T-helper 22 cell (primary cell): Measurements from ENCODE around the gene KLHL14.
"Not testable (repeated sequence)": the region's sequence is repeated elsewhere in the genome, so short reads cannot be mapped to it uniquely, and the experiment has no call there.

Experiments
- DNase-seq: peaks from one replicate; pipeline ENCODE4 v3.0.0-alpha.2; 2020; ENCODE audit warnings: low read depth

KLHL14 gene

DNA sequence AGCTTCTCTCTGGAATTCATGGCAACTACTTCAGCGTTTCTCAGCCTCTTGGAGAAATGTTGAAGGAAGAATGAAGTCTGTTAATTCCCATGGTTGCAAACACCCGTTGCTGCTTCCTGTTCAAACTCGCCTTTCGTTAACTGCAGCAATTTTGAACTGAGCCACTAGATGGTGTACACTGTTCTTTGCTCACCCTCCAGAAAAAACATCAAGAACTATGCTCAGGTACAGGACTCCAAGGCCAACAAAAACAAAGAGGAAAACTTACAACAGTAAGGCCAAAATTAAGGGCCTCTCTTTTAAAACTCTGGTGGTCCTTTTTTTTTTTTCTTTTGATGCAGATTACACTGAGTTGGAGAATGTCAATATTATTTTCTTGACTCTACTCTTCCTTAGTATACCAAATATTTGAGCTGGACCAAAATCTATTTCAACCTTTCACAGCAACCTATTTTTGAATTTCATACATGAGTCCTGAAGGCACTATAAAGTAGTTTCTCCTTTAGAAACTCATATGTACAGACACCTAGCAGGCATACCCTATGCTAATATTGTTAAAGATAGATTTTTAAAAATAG is 58.2 kb downstream of the KLHL14 start:
- no peak for DNase-seq

DNA sequence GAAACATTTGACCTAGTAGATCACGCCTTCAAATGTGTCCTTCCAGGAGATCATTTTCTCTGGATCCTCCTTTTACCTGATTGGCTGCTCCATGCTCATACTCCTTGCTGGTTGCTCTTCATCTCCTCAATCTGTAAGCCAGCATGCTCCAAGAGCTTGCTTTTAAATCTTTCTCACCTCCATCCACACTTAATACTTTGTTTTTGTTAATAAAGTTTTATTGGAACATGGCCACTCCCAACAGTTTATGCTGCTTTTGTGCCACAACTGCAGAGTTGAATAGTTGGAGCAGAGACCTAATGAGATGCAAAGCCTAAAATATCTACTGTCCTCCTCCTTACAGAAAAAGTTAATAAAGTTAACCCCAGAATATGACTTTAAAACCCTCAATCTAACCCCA is 60.0 kb downstream of the KLHL14 start:
- no peak for DNase-seq

DNA sequence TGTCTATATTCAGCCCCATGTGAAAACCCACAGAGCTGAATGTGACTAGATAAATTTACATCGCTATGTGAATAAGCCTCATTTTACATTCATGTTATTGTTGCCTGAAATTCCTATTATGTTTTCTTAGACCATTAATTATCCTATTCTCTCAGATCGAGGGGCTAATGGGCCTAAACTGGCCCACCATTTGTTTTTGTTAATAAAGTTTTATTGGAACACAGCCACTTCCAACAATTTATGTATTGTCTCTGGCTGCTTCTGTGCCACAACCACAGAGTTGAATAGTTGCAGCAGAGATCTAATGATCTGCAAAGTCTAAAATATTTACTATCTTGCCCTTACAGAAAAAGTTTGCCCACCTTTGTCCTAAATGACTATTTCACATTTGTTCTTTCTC is 61.0 kb downstream of the KLHL14 start:
- DNase-seq: no peak

DNA sequence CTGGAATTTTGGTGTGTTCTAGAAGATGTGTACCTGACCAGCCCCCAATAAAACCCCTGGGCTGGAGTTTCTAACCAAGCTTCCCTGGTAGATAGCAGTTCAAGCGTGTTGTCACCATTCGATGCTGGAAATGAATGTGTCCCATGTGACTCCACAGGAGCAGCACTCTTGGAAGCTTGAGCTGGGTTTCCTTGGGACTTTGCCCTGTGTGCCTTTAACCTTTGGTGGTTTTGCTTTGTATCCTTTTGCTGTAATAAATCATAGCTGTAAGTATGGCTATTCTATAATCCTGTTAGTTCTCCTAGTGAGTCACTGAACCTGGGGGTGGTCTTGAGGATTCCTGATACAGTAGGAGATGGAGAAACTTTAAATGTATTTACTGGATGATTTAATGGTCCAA is 65.2 kb downstream of the KLHL14 start:
- no peak for DNase-seq

DNA sequence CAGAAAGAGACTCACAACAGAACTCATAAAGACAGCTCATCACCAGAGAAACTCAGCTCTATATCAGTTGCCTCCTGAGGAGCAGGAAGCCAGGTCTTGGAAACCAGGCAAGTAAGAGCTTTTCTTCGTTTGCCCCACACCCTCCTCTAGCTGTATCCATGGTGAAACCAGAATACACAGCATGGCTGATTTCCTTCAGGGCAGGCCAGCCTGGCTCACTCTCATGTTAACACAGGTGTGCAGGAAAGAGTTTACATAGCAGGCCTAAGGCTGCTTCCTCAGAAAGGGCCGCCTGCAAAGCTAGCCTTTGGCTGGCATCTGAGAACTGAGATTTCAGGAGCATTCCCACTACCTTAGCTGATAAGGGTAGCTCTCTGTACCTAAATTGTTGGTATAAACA is 65.7 kb downstream of the KLHL14 start:
- DNase-seq: no peak

DNA sequence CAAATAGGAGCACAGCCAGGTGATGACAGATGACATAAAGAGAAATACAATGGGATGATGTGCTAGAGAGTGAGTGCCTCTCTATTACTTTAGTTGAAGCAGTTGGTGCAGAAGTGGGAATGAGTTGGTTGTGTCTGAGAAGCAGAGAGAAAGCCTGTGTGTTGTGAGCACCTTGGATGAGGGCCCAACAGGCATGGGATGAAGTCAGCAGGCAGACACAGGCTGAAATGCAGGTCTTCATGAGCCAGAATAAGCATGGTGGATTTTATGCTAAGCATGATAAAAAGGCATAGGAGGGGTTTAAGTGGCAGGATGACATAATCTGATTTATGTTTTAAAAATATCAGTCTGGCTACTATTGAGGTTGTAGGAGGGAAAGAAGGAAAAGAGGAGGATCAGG is 71.5 kb downstream of the KLHL14 start:
- DNase-seq: no peak

DNA sequence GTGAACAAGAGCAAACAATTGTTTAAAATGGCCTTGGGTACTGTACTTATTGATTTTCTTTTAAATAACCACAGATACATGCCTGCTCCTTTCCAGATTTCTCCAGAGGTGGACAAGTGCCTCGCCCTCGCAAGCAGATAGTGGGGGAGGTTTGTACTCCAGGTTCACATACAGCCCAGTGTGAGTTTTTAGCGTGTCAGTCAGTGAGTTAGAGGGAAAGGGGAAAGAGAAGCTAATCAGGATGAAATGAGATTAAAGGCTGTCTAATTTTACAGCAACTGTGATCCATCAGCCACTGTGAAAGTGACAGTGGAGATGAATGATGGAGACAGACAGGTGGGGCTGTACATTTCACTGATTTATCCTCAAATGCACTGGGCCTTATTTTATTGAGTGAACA is 74.7 kb downstream of the KLHL14 start:
- DNase-seq: no peak

DNA sequence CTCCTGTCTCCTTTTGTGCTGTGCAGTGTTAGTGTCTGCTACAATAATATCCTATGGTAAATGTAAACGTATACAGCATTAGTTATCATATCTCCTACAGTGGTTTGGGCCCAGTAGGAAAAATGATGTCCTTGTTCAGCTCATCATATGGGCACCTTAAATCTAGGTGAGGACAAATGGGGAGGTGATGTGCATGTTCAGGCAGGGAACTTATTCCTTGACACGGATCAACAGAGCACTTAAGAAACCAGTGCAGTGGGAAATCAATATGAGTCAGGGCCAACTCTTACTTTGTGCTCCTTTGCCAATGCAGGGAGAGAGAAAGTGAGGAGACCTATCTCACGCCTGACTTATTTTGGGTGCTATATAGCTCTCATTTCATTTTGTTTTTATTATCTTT is 76.4 kb downstream of the KLHL14 start:
- no peak for DNase-seq

DNA sequence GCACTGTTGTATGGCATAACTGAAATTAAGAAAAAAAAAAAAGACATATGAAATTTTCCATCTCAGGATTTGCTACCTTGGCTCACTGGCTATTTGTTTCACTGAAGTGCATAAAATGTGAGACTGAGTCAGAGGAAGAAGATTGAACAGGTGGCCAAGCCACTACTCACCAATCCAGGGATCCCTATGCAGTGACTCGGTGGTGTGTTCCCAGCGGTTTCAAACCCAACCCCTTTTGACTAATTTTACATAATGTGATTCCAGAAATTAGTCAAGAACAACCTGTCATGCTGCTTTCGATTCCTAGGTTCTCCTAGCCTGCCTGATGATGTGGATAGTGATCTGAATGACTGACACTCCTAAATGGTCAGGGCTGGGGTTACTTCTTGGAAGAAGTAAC is 77.3 kb downstream of the KLHL14 start:
- no peak for DNase-seq

DNA sequence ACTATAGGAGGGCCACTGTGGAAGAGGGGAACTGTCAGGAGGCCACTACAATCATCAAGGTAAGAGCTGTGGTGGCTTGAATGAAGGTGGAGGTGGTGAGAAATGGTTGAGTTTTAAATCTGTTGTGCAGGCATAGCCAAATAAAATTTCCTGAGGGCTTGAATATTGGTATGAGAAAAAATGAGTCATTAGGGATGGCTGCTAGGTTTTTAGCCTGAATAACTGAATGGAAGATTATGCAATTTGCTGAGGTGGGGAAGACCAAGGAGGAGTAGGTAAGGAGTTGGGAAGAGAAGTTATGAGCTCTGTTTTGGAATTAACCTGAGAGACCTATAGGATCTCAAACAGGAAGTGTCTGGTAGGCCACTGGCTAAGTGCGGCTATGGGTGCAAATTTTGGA is 84.0 kb downstream of the KLHL14 start:
- no peak for DNase-seq

DNA sequence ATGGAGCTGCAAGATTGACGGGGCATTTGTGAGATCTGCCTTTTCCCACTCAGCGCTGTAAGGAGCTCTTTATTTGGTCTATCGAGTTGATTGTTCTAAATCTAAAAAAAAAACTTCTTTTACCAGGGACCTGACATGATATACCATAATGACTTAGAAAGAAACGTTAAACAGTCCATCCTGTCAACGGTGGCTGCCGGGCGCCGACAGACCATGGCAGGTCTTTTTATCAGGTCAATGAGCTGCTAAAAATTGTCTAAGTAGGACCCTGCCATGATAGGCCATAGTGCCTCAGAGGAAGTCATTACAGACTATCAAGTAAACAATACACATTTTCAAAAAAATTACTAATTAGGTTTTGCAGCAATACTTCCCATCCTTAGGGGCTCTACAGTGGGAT is 87.9 kb downstream of the KLHL14 start:
- no peak for DNase-seq

DNA sequence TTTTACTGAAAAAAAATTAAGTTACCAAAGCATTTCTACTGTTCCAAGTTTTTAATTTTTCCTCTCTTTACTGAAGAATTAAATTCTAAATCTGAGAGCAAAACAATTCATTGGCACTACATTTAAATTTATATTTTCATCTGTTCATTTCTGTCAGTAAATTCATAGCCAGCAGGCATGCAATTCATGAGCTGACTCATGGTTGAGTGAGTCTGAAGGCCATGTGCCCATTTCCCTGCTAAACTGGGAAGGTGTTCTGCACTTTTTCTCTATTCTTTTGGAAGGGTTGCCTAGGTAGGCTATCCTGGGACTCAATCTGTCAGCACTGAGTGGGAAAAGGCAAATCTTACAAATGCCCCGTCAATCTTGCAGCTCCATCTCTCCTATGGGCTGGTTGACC is 88.7 kb downstream of the KLHL14 start:
- no peak for DNase-seq

DNA sequence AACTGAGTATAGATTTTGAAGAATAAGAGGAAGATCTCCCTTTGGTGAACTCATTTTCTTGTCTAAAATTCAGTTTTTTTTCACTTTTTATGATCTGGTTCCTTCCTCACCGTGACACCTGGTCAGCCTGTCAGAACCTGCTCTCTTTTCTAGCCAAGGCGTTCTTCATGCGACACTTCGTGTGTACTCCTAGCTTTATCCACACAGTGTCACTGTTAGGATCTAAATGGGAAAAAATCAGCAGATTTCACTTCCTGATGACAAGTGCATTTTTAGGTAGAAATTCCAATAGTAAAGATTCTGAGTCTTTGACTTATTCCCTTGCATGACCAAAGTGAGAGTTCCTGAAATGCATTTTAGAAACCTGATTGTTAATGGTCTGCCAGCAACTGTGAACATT is 89.8 kb downstream of the KLHL14 start:
- no peak for DNase-seq

DNA sequence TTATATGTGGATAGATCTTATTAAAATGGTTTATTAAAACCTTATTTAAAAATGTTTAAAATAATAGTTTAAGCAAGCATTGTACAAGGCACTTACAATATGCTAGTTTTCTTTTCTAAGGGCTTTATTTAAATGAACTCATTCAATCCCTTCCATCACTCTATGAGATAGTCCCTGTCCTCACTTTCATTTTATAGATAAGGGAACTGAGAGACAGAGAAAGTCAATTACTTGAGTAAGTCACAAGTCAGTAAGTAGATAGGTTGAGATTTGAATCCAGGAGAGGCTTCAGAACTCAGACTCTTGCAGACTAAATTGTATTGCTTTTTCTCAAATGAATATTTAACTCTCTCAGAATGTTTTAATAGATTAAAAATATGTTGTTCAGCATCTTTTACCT is 95.2 kb downstream of the KLHL14 start:
- no peak for DNase-seq

DNA sequence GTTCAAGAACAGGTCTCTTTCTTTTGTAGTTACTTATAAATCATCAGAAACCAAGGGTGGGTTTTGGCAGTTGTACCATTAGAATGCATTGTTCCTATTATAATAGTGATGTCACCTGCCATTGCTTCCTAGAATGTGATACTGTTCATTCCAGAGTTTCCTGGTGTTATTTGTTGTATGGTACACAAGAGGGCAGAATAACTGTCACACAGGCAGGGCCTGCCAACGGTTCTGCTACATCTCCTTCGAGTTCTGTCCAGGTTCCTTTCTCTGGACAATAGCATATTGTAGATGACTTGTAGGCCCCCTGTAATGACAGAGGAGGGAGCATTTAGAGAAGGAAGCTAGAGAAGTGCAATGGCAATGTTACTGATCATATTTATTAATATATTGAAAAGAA is 98.3 kb downstream of the KLHL14 start:
- no peak for DNase-seq

DNA sequence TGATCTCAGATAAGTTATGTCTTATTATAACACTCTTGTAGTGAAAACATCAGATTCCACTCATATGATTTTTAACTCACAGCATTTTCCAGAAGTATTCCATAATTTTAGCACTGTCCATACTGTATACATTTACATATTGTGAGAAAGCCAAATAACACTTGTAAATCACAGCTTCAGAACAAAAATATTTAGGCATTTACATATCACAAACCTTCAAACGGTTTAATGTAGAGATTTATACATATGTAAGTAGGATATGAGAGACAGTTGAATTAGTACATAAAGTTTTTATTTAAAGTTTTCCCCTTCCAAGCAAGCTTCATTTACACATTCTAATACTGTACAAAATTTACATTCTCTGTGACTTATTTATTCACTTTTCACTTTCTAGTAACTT is 100.4 kb downstream of the KLHL14 start:
- no peak for DNase-seq

DNA sequence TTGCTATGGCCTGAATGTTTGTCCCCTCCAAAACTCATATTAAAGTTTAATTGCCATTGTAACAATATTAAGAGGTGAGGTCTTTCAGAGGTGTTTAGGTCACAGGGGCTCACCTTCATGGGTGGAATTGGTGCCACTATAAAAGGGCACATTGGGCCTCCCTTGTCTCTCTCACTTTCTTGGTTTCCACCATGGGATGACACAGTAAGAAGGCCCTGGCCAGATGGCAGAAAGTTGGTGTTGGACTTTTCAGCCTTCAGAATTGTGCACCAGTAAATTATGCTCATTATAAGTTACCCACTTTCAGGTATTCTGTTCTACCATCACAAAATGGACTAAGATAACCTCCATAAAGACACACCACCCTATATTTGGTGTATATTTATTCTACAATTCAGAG is 102.1 kb downstream of the KLHL14 start:
- no peak for DNase-seq

DNA sequence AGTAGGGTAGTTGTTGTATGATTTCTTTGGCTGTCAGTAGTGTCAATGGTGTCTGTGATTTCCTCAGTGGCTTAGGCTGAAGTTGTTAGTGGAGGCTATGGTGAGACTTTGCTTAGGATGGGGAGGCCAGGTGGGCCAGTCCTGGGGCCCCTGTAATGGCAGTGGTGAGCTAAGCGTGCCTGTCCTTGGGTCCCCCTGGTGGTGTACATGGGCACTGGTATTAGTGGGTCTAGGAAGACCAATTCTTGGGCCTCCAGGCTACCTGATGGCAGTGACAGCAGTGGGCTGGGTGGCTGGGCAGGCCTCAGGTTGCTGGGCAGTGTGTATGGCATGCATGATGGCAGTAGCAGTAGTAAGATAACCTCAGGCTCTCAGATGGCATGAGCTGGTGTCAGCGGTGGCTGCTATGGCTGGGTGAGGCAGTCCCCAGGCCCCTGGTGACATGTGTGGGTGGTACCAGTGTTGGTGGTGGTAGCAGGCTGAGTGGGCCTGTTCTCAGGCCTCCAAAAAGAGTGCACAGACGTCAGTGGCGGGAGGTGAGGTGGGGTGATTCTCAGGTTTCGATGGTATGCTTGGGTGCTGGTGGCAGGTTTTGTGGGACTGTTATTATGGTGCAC is 103.2 kb downstream of the KLHL14 start:
- no peak for DNase-seq

DNA sequence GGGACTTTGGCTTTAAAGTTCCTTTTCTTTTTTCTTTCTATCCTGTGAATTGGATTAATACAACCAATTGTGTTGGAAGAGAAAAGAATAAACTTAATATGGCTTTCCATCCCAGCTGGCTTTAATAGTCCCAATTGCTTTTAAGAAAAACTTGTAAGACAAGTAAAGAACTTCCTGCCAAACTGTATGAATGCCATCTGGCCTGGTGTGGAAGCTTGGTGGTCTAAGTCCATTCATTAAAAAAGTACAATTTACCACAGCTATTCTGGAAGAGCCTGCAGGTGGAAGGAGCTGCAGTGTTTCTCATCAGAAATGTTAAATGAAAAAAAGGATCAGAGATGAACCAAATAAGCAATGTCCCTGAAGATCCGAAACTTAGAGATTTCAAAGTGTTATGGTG is 103.9 kb downstream of the KLHL14 start:
- DNase-seq: no peak

DNA sequence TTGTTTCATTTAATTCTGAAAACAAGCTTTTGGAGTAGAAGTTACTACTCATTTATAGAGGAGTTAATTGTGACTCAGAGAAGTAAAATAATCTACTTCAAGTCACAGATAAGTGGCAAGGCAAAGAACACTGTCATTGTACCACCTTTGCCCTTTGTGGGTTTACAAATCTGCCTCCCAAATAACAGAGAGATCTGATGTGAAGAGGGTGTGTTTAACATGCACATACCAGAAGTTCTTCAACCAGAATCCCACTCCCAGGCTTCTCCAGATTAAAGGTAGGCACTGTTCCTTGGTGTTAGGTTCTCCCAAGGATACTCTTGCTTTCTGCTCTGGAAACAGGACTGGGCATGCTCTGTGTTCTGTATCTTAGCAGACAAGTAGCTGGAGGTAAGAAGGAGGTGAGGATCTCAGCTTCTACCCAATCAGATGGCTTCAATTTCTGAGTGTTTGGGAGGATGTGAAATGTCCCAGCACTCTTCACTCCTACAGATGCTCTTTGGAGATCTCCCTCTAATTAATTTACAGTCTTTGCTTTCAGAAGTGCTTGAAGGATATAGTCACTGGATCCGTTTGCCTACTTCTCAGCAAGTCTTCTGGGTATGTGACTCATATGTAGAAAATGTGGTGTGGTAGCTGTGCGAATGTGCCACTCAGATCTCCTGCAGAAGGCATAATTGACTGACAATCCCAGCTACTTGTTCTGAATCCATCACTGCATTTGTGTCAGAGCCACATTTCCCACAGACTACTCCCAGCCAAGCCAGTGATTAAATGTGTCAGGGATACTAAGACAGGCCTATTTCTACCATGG is 111.1 kb downstream of the KLHL14 start:
- no peak for DNase-seq

DNA sequence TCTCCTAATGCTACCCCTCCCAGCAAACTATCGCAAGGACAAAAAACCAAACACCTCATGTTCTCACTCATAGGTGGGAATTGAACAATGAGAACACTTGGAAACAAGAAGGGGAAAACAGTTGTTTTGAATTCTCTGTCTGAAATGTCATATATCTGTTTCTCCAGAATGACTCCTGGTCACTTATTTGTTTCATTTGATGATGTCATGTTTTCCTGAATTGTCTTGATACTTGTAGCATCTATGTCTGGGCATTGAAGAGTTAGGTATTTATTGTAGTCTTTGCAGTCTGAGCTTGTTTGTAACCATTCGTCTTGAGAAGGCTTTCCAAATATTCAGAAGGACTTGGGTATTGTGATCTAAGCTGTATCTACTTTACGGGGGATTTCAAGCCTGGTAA is 118.3 kb downstream of the KLHL14 start:
- not testable (repeated sequence) for DNase-seq

DNA sequence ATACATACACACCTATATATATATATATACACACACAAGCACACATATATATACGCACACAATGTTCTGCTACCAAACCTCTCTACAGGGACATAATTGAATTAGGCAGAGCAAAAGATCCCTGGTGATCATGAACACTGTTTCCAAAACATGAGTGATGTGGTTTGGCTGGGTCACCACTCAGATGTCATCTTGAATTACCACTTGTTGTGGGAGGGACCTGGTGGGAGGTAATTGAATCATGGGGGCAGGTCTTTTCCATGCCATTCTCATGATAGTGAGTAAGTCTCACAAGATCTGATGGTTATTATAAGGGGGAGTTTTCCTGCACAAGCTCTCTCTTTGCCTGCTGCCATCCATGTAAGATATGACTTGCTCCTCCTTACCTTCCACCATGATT is 135.2 kb downstream of the KLHL14 start:
- DNase-seq: not testable (repeated sequence)

DNA sequence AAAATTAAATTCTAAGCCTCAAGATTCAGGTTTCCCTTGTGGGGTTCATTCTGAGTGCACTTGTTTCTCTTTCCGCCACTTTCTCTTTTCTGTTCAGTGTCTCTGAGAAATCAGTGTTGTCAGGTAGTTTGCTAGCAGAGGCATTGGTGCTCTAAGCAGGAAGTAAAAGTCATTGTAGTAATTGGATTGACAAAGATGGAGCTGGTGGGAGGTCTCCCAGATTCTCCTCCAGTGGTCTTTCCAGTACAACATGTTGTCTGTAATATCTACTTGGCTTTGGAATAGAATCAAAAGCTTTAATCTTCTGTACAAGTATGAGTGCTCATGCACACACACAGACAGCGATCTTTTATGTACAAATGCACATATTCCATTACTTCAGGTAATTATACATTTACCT is 135.6 kb downstream of the KLHL14 start:
- DNase-seq: no peak
